Left kidney (tissue), 2 donors: ENCODE results near the gene CHD9. TPM values are rescaled to one million over a fixed set of nuclear protein-coding genes. Genes with fewer than 3 reads are reported as not detected.
A peak's percentile ranks its signal among the peaks of the same experiment; 100 is the strongest.
"Not testable (repeated sequence)": the region's sequence is repeated elsewhere in the genome, so short reads cannot be mapped to it uniquely, and the experiment has no call there.

Source experiments
- DNase-seq: peaks from one replicate; pipeline ENCODE4 v3.0.0-alpha.2; 2013
- polyA plus RNA-seq: library from polyadenylated mRNA; unstranded; fragments of 120-200 nt; gene quantifications from one replicate; pipeline ENCODE4 v1.2.1, GENCODE V29; 2013; ENCODE audit not compliant: insufficient read length

Gene CHD9
- polyA plus RNA-seq, 1 donor: 74.3 TPM

- DNase-seq: not testable (repeated sequence)
These were observed 20.7 kb downstream of the CHD9 start for GRCh38 chr16:53075461-53075860.

GRCh38 chr16:53078247-53078646 is 23.5 kb downstream of the CHD9 start:
- DNase-seq: no peak

GRCh38 chr16:53078765-53079485 is 24.1 kb downstream of the CHD9 start:
- no peak for DNase-seq

- DNase-seq: no peak
These were observed 25.7 kb downstream of the CHD9 start for GRCh38 chr16:53080345-53081031.

GRCh38 chr16:53081032-53081424 is 26.2 kb downstream of the CHD9 start:
- no peak for DNase-seq

- no peak for DNase-seq
These were observed 27.1 kb downstream of the CHD9 start for GRCh38 chr16:53081686-53082407.

- no peak for DNase-seq
These were observed 27.7 kb downstream of the CHD9 start for GRCh38 chr16:53082509-53082908.

- no peak for DNase-seq
These were observed 28.3 kb downstream of the CHD9 start for GRCh38 chr16:53083119-53083518.

- DNase-seq: no peak
These were observed 29.4 kb downstream of the CHD9 start for GRCh38 chr16:53084141-53084541.

- DNase-seq: no peak
These were observed 30.0 kb downstream of the CHD9 start for GRCh38 chr16:53084746-53085334.

- no peak for DNase-seq
These were observed 30.6 kb downstream of the CHD9 start for GRCh38 chr16:53085369-53085843.

GRCh38 chr16:53085931-53086421 is 31.2 kb downstream of the CHD9 start:
- DNase-seq: no peak

- DNase-seq: no peak
These were observed 32.3 kb downstream of the CHD9 start for GRCh38 chr16:53087101-53087500.

- no peak for DNase-seq
These were observed 34.9 kb downstream of the CHD9 start for GRCh38 chr16:53089434-53090285.

GRCh38 chr16:53090286-53090590 is 35.4 kb downstream of the CHD9 start:
- DNase-seq: no peak

- peak; percentile 57 for DNase-seq
These were observed 36.0 kb downstream of the CHD9 start for GRCh38 chr16:53090591-53091411.

- peak; percentile 55 for DNase-seq
These were observed 36.8 kb downstream of the CHD9 start for GRCh38 chr16:53091466-53092211.

GRCh38 chr16:53092284-53092683 is 37.5 kb downstream of the CHD9 start:
- DNase-seq: no peak

- no peak for DNase-seq
These were observed 38.5 kb downstream of the CHD9 start for GRCh38 chr16:53093162-53093744.
